NCI-H2171 (cell line): ENCODE measurements around the gene TYRP1.

Source experiments
- DNase-seq: peaks from one replicate; lab custom pipeline; 2025; lab: John Stamatoyannopoulos, UW

The TYRP1 gene

DNA sequence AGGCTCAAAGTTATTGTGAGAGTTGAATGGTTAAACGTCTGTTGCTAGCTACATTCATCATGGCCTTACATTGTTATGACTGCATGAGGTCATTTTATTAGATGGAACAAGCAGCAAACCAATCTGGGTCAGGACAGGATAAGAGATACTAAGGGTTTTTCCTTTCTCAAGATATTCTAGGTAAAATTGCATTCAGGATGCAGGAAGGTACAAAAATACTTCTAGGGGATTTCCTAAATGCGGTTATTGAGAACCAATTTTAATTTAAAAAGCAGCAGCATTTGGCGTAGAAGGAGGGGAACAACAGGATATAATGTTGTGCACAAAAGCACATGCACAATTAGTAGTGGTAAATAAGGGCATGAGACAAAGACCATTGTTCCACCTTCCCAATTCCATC is 42.5 kb downstream of the TYRP1 start:
- no peak for DNase-seq

DNA sequence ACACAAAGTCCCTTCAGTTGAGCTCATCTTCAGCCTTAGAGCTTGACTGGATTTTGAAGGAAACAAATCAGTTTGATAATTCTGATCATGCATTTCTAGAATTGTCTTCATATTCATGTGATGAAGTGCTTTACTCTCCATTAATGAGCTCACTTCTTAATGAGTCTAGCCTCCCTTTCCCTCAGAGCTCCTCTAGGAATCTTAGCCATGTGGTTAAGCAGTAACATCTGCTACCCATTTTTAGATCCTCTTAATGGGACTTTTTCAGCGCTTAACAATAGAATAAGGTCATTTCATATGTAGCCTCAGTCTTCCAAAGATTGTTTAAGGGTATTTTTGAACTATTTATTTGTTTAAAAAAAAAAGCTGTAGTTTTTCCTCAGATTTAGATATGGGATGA is 44.7 kb downstream of the TYRP1 start:
- DNase-seq, result no peak

DNA sequence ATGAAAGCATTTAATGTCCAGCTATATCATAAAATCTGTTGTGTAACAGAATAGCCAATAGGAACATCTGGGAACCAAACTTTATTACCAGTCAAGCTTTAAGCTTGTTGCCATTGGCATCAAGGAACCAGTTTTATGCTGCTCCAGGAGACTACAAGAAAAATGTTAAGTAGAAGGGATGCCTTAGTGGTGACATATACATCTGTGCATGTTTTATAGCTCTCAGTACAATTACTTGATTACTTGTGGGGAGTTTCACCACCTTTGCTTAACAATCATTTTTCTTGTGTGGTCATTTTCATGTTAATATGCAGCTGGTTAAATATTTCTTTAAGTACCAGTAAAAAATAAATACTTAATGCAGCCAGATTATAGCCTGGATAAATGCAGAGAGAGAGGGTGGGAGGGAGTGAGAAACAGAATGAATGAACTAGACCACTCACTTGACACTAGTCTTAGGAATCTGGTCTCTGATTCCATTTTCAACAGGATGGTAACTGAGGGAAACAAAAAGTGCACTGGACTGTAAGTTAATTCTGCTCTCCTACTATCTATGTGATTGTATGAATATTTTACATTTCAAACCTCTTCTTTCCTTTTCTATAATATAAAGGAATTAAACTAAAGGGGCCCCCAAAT is 45.9 kb downstream of the TYRP1 start:
- DNase-seq, result no peak

DNA sequence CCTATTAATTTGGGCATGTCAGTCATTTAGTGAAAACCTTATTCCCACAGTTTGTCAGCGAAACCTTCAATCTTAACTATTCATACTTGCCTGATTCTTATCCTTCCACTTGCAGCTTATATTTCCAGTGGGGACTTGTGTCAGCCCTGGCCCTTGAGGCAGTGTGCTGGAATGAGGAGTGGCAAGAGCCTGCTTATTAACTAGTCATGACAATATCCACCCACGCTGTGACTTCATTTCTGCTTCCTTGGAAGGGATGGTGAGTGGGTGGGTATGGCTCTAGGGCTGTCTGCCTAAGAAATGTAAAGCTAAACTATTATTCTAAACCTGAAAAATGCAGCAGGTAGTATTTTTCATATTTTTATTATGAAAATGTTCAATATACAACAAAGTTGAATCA is 47.7 kb downstream of the TYRP1 start:
- no peak for DNase-seq

DNA sequence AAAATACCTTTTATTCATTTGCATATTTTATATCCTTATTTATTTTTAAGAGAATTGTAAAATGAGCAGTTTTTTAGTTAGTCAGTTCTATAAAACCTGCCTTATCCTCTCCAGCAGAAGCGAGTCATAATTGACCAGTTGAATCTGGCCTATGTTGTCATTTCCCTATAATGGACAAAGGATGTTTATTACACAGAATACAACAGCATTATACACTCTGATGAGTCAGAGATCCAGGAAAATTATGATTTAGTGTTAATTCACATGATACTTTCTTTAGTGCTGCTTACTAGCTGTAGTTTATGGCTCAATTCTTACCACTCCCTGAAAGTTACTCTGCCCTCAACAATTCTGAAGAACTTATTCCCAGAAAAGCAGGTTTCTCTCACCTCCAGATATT is 54.8 kb downstream of the TYRP1 start:
- DNase-seq, result no peak

DNA sequence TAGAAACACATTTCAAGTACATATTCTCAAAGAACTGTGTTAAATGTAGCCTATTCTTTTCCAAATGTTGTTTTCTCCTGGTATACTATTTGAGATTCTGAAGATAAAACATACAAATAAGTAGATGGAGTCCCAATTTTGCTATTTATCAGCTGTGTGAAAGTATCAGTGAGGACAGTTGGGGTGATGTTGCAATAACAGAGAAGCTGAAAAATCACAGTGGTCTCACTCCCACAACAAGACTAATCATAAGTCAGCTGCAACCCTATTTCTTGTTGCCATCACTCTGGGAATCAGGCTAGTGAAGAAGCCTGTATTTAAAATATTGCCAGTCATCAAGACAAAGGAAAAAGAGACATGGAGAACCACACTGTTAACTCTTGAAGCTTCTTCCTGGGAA is 55.8 kb downstream of the TYRP1 start:
- DNase-seq, result no peak

DNA sequence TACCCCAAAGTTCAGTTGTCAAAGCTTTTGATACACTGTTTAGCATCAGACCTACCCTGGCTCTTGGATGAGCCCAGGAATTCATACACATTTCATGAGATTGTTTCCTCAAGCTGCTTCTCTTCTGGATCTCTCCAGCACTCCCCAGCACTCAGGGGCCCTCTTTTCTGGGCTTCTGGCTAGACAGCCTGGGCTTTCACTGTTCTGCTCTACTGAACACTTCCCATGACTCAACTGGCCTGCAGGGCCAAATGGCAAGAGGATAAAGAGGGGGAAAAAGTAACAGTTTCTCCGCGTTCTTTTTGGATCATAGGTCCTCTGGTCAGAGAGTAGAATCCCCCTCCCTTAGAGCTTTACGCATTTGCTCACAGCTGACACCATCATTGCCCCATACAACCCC is 60.7 kb downstream of the TYRP1 start:
- DNase-seq, result no peak

DNA sequence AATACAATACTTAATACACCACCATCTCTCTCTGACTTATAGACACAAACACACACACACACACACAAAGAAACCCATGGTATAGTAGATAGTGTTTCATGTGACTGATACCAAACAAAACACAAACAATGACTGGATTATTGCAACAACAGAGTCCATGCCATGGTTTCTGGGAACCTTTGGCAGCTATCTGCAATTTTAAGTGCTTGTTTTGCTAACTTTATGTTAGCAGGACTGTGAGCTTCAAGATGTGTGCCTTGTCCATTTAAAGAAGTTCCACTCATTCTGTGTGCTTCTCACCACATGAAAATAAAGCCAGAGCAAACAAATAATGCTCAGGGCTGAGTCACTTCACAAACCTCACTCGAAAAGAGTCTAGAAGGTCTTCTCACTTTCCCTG is 66.6 kb downstream of the TYRP1 start:
- DNase-seq, result no peak
